ENCODE data around the gene NT5DC1.

GRCh38 chr6:116154887-116155286 lies 54.2 kb downstream of the NT5DC1 start:
- TF ChIP-seq, protein P1, sequence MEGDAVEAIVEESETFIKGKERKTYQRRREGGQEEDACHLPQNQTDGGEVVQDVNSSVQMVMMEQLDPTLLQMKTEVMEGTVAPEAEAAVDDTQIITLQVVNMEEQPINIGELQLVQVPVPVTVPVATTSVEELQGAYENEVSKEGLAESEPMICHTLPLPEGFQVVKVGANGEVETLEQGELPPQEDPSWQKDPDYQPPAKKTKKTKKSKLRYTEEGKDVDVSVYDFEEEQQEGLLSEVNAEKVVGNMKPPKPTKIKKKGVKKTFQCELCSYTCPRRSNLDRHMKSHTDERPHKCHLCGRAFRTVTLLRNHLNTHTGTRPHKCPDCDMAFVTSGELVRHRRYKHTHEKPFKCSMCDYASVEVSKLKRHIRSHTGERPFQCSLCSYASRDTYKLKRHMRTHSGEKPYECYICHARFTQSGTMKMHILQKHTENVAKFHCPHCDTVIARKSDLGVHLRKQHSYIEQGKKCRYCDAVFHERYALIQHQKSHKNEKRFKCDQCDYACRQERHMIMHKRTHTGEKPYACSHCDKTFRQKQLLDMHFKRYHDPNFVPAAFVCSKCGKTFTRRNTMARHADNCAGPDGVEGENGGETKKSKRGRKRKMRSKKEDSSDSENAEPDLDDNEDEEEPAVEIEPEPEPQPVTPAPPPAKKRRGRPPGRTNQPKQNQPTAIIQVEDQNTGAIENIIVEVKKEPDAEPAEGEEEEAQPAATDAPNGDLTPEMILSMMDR (conservative IDR thresholded peaks at IDR 0.05): no peak
- TF ChIP-seq ZFX (IDR thresholded peaks at IDR 0.05): no peak
